Activated naive CD4-positive, alpha-beta T cell treated with anti-CD3 and anti-CD28 coated beads, Interleukin-2, amount 50 U/mL, for 16 hours (primary cell): Measurements from ENCODE around the gene ZNF467.

Experiments
- DNase-seq: peaks from one replicate; pipeline ENCODE4 v3.0.0-alpha.2; 2020

ZNF467 gene

GRCh38 chr7:149773446-149774236 is at the start of gene ZNF467:
Gene ZNF467, minus strand, starts transcription at chr7:149773588. Its CDS starts 2,556 bp downstream, at chr7:149771032.
- DNase-seq = peak; percentile 51

- DNase-seq = no peak
Observed at GRCh38 chr7:149822353-149822943, 49.1 kb upstream of the ZNF467 start.

GRCh38 chr7:149821191-149822148 is 48.1 kb upstream of the ZNF467 start:
- DNase-seq = no peak

GRCh38 chr7:149820622-149821190 is 47.3 kb upstream of the ZNF467 start:
- no peak for DNase-seq

- DNase-seq = no peak
Observed at GRCh38 chr7:149819961-149820340, 46.6 kb upstream of the ZNF467 start.

GRCh38 chr7:149819141-149819960 is 46.0 kb upstream of the ZNF467 start:
- DNase-seq = no peak

GRCh38 chr7:149818536-149818840 is 45.1 kb upstream of the ZNF467 start:
- no peak for DNase-seq

- no peak for DNase-seq
Observed at GRCh38 chr7:149817836-149818535, 44.6 kb upstream of the ZNF467 start.

- DNase-seq = no peak
Observed at GRCh38 chr7:149817301-149817771, 43.9 kb upstream of the ZNF467 start.

- DNase-seq = no peak
Observed at GRCh38 chr7:149816794-149817193, 43.4 kb upstream of the ZNF467 start.

- no peak for DNase-seq
Observed at GRCh38 chr7:149816267-149816751, 42.9 kb upstream of the ZNF467 start.

GRCh38 chr7:149815661-149816266 is 42.4 kb upstream of the ZNF467 start:
- DNase-seq = no peak

- DNase-seq = no peak
Observed at GRCh38 chr7:149815121-149815520, 41.7 kb upstream of the ZNF467 start.

- no peak for DNase-seq
Observed at GRCh38 chr7:149814494-149814893, 41.1 kb upstream of the ZNF467 start.

GRCh38 chr7:149813254-149814035 is 40.1 kb upstream of the ZNF467 start:
- DNase-seq = no peak

GRCh38 chr7:149811831-149812490 is 38.6 kb upstream of the ZNF467 start:
- DNase-seq = no peak

- no peak for DNase-seq
Observed at GRCh38 chr7:149811221-149811620, 37.8 kb upstream of the ZNF467 start.

GRCh38 chr7:149809215-149809614 is 35.8 kb upstream of the ZNF467 start:
- no peak for DNase-seq

- DNase-seq = no peak
Observed at GRCh38 chr7:149808311-149808710, 34.9 kb upstream of the ZNF467 start.

GRCh38 chr7:149806726-149807125 is 33.3 kb upstream of the ZNF467 start:
- no peak for DNase-seq
